WTC11 (cell line): Measurements from ENCODE around the gene SLC66A2. TPM values are rescaled to one million over a fixed set of nuclear protein-coding genes. Genes with fewer than 3 reads are reported as not detected.

Experiments used
- ATAC-seq: fragments of 200-7000 bp; cut with Tn5 transposase; 2 replicates; pipeline ENCODE4 v1.10.0; 2021; ENCODE audit warnings: mild to moderate bottlenecking, moderate library complexity
- CTCF ChIA-PET: fragments of 300-600 bp; sonication (Branson Sonifier 250); formaldehyde crosslinking; loops from one replicate; lab custom pipeline; 2021; ENCODE audit warnings: antibody characterized with exemption; lab: Charles Lee
- POLR2A ChIA-PET: fragments of 350-600 bp; sonication (Branson Sonifier 250); formaldehyde crosslinking; loops from one replicate; lab custom pipeline; 2021; ENCODE audit warnings: antibody characterized with exemption; lab: Charles Lee
- DNase-seq: peaks from one replicate; pipeline ENCODE4 v3.0.0; 2021; ENCODE audit warnings: low spot score
- H3K27ac Mint-ChIP-seq: 2 replicates; pipeline ENCODE4 v1.8.0; 2021; ENCODE audit warnings: mixed read lengths
- H3K27me3 Mint-ChIP-seq: 2 replicates; pipeline ENCODE4 v1.8.0; 2021; ENCODE audit warnings: low read depth, mild to moderate bottlenecking, moderate library complexity, mixed read lengths
- H3K36me3 Mint-ChIP-seq: 2 replicates; pipeline ENCODE4 v1.8.0; 2021; ENCODE audit warnings: mixed read lengths
- H3K4me1 Mint-ChIP-seq: 2 replicates; pipeline ENCODE4 v1.8.0; 2022; ENCODE audit warnings: mixed read lengths
- H3K4me3 Mint-ChIP-seq: 2 replicates; pipeline ENCODE4 v1.8.0; 2021; ENCODE audit warnings: mild to moderate bottlenecking, moderate library complexity, mixed read lengths
- H3K9me3 Mint-ChIP-seq: 2 replicates; pipeline ENCODE4 v1.8.0; 2021; ENCODE audit warnings: mixed read lengths
- ATF3 ChIP-seq: sonication (generic); formaldehyde crosslinking; conservative IDR thresholded peaks from 2 replicates; pipeline ENCODE4 v1.8.1; 2022; ENCODE audit warnings: mild to moderate bottlenecking, missing genetic modification reagents
- E2F1 ChIP-seq: sonication (generic); formaldehyde crosslinking; IDR thresholded peaks from 2 replicates; pipeline ENCODE4 v1.8.0; 2022; ENCODE audit warnings: mild to moderate bottlenecking, missing genetic modification reagents
- ELF4 ChIP-seq: sonication (generic); formaldehyde crosslinking; IDR thresholded peaks from 2 replicates; pipeline ENCODE4 v1.8.1; 2022; ENCODE audit warnings: low read depth, mild to moderate bottlenecking, moderate library complexity, missing genetic modification reagents
- FOXK1 ChIP-seq: sonication (generic); formaldehyde crosslinking; IDR thresholded peaks from 2 replicates; pipeline ENCODE4 v1.8.0; 2022; ENCODE audit warnings: mild to moderate bottlenecking, moderate library complexity, missing genetic modification reagents
- GRHL2 ChIP-seq: fragments of 250-450 bp; sonication (Bioruptor Pico); IDR thresholded peaks from 2 replicates; pipeline ENCODE4 v1.8.0; 2022; ENCODE audit warnings: mild to moderate bottlenecking, moderate library complexity; ENCODE audit not compliant: insufficient replicate concordance, severe bottlenecking
- HMGXB4 ChIP-seq: sonication (generic); formaldehyde crosslinking; IDR thresholded peaks from 2 replicates; pipeline ENCODE4 v1.8.1; 2023; ENCODE audit warnings: mild to moderate bottlenecking, moderate library complexity, missing genetic modification reagents
- NFATC4 ChIP-seq: fragments of 250-450 bp; sonication (Bioruptor Pico); IDR thresholded peaks from 2 replicates; pipeline ENCODE4 v1.9.0; 2021; ENCODE audit warnings: mild to moderate bottlenecking
- NFE2L1 ChIP-seq: sonication (generic); formaldehyde crosslinking; IDR thresholded peaks from 2 replicates; pipeline ENCODE4 v1.8.1; 2023; ENCODE audit warnings: missing genetic modification reagents
- SMAD4 ChIP-seq: sonication (generic); formaldehyde crosslinking; IDR thresholded peaks from 2 replicates; pipeline ENCODE4 v1.8.0; 2022; ENCODE audit warnings: mild to moderate bottlenecking, missing genetic modification reagents
- TP53 ChIP-seq: sonication (generic); formaldehyde crosslinking; IDR thresholded peaks from 2 replicates; pipeline ENCODE4 v1.8.1; 2023; ENCODE audit warnings: mild to moderate bottlenecking, missing genetic modification reagents
- ZNF219 ChIP-seq: sonication (generic); formaldehyde crosslinking; IDR thresholded peaks from 2 replicates; pipeline ENCODE4 v1.8.0; 2023; ENCODE audit warnings: missing genetic modification reagents, mild to moderate bottlenecking, borderline replicate concordance
- ZNF671 ChIP-seq: fragments of 250-450 bp; sonication (Bioruptor Pico); IDR thresholded peaks from 2 replicates; pipeline ENCODE4 v1.8.0; 2021; ENCODE audit warnings: mild to moderate bottlenecking
- total RNA-seq: library from RNA; stranded (reverse); gene quantifications from 3 replicates; pipeline ENCODE4 v1.2.3, GENCODE V29; 2021
- TF ChIP-seq, protein P1 (sequence below): sonication (generic); formaldehyde crosslinking; IDR thresholded peaks from 2 replicates; pipeline ENCODE4 v1.8.0; 2023; ENCODE audit warnings: missing genetic modification reagents, mild to moderate bottlenecking, borderline replicate concordance
- TF ChIP-seq, protein P2 (sequence below): sonication (generic); formaldehyde crosslinking; IDR thresholded peaks from 2 replicates; pipeline ENCODE4 v1.8.1; 2023; ENCODE audit warnings: mild to moderate bottlenecking, missing genetic modification reagents, moderate library complexity
- TF ChIP-seq, protein P3 (sequence below): fragments of 250-450 bp; sonication (Bioruptor Pico); conservative IDR thresholded peaks from 2 replicates; pipeline ENCODE4 v1.9.0; 2021; ENCODE audit warnings: mild to moderate bottlenecking
- TF ChIP-seq, protein P4 (sequence below): sonication (generic); formaldehyde crosslinking; IDR thresholded peaks from 2 replicates; pipeline ENCODE4 v1.8.0; 2022; ENCODE audit warnings: mild to moderate bottlenecking, missing genetic modification reagents

Gene SLC66A2
- total RNA-seq, 1 experiment from 2014 or later = 20.9 TPM

- TF ChIP-seq NFE2L1 = no peak
- TF ChIP-seq GRHL2 (CRISPR knock-in tag) = no peak
- 0 out of 2 replicates have a peak, but pooled peaks have one; percentile 57 for TF ChIP-seq TP53
- peak; percentile 87; the same call in 1 of the 2 replicates for TF ChIP-seq HMGXB4
- TF ChIP-seq, protein P1, sequence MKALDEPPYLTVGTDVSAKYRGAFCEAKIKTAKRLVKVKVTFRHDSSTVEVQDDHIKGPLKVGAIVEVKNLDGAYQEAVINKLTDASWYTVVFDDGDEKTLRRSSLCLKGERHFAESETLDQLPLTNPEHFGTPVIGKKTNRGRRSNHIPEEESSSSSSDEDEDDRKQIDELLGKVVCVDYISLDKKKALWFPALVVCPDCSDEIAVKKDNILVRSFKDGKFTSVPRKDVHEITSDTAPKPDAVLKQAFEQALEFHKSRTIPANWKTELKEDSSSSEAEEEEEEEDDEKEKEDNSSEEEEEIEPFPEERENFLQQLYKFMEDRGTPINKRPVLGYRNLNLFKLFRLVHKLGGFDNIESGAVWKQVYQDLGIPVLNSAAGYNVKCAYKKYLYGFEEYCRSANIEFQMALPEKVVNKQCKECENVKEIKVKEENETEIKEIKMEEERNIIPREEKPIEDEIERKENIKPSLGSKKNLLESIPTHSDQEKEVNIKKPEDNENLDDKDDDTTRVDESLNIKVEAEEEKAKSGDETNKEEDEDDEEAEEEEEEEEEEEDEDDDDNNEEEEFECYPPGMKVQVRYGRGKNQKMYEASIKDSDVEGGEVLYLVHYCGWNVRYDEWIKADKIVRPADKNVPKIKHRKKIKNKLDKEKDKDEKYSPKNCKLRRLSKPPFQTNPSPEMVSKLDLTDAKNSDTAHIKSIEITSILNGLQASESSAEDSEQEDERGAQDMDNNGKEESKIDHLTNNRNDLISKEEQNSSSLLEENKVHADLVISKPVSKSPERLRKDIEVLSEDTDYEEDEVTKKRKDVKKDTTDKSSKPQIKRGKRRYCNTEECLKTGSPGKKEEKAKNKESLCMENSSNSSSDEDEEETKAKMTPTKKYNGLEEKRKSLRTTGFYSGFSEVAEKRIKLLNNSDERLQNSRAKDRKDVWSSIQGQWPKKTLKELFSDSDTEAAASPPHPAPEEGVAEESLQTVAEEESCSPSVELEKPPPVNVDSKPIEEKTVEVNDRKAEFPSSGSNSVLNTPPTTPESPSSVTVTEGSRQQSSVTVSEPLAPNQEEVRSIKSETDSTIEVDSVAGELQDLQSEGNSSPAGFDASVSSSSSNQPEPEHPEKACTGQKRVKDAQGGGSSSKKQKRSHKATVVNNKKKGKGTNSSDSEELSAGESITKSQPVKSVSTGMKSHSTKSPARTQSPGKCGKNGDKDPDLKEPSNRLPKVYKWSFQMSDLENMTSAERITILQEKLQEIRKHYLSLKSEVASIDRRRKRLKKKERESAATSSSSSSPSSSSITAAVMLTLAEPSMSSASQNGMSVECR (CRISPR knock-in tag) = peak; percentile 56; the same call in 1 of the 2 replicates
- 0 out of 2 replicates have a peak, but pooled peaks have one; percentile 57 for TF ChIP-seq ZNF219 (CRISPR knock-in tag)
- TF ChIP-seq SMAD4 (CRISPR knock-in tag) = no peak
- TF ChIP-seq, protein P2, sequence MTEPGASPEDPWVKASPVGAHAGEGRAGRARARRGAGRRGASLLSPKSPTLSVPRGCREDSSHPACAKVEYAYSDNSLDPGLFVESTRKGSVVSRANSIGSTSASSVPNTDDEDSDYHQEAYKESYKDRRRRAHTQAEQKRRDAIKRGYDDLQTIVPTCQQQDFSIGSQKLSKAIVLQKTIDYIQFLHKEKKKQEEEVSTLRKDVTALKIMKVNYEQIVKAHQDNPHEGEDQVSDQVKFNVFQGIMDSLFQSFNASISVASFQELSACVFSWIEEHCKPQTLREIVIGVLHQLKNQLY = no peak
- TF ChIP-seq FOXK1 (CRISPR knock-in tag) = peak; percentile 89; the same call in 1 of the 2 replicates
- TF ChIP-seq, protein P3, sequence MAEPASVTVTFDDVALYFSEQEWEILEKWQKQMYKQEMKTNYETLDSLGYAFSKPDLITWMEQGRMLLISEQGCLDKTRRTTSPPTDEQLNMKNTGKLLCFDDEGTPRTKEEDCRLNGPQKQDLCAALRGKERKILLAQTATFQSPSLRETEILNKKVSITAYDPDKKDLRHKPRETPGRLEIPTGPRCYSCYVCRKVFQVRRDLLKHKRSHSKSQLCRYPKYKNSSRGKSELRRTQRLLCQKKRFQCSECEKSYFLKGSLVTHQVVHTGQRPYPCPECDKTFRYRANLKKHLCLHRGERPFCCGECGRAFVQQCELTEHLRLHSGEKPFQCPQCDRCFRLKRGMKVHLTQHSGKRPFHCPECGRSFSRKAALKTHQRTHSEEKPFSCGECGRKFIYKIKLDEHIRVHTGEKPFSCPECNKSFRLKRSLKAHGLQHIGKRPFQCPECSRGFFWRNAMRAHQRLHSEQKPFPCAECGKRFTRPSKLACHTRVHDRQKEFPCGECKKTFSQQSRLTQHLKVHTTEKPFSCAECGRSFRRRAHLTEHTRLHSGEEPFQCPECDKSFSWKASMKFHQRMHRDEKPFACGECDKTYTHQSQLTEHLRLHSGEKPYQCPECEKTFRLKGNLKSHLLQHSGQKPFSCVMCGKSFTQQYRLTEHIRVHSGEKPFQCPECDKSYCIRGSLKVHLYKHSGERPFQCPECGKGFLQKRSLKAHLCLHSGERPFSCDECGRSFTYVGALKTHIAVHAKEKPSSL (CRISPR knock-in tag) = no peak
These were observed 37.2 kb upstream of the SLC66A2 start, which contains the start of gene TXNL4A (continued) for GRCh38 chr18:79988451-79989194.

GRCh38 chr18:79988071-79988450 lies 36.6 kb upstream of the SLC66A2 start:
- H3K27ac Mint-ChIP-seq = no peak overlapping the region
- TF ChIP-seq ATF3 (CRISPR knock-in tag) (0 out of 2 replicates have a peak, but pooled peaks have one; percentile 29), NFATC4 (CRISPR knock-in tag) (no peak), ELF4 (CRISPR knock-in tag) (no peak), E2F1 (CRISPR knock-in tag) (no peak), ZNF671 (CRISPR knock-in tag) (no peak), HMGXB4 (peak; percentile 88; the same call in 1 of the 2 replicates)
- TF ChIP-seq, protein P4, sequence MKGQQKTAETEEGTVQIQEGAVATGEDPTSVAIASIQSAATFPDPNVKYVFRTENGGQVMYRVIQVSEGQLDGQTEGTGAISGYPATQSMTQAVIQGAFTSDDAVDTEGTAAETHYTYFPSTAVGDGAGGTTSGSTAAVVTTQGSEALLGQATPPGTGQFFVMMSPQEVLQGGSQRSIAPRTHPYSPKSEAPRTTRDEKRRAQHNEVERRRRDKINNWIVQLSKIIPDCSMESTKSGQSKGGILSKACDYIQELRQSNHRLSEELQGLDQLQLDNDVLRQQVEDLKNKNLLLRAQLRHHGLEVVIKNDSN (CRISPR knock-in tag) = no peak

More at GRCh38 chr18:79988071-79988450, 36.6 kb upstream of the SLC66A2 start:
- Mint-ChIP-seq H3K4me1 (peaks cover 28% of the 10 kb centered on the region), H3K36me3 (peaks cover 20% of the 10 kb centered on the region), H3K27me3 (no peaks in the 10 kb centered on the region), H3K9me3 (no peaks in the 10 kb centered on the region), H3K4me3 (peak overlapping the region; percentile 87)
- ChIA-PET POLR2A (interaction anchor here (1.4 kb wide), 1 partner anchor 20 kb away, joined by 5 read pairs; no protein-coding TSS in a partner anchor), CTCF (interaction anchor here (2.5 kb wide), 1 partner anchor 54 kb away, joined by 5 read pairs; no protein-coding TSS in a partner anchor)
- DNase-seq (peak; percentile 67), ATAC-seq (peak; percentile 60)
